ENCODE results near the gene NDUFS5.
"Not testable (repeated sequence)": the region's sequence is repeated elsewhere in the genome, so short reads cannot be mapped to it uniquely, and the experiment has no call there.

NDUFS5 gene

GRCh38 chr1:39063775-39064174 lies 37.6 kb downstream of the NDUFS5 start:
- DNase-seq (ENCODE audit: low spot score in 2 of 2) (no peak), ATAC-seq (ENCODE audit: low read depth) (no peak)
- H3K36me3 Mint-ChIP-seq = peaks cover 6% of the 10 kb centered on the region
- H3K9me3 Mint-ChIP-seq = no peaks in the 10 kb centered on the region
- no peaks in the 10 kb centered on the region for H3K27me3 Mint-ChIP-seq
- H3K4me3 Mint-ChIP-seq = no peak overlapping the region
- no peak overlapping the region for H3K27ac Mint-ChIP-seq
- H3K4me1 Mint-ChIP-seq = peaks cover 4% of the 10 kb centered on the region

GRCh38 chr1:39065542-39065941 lies 39.4 kb downstream of the NDUFS5 start:
- H3K36me3 Mint-ChIP-seq = peaks cover 14% of the 10 kb centered on the region
- DNase-seq (ENCODE audit: low spot score in 2 of 2) (no peak), ATAC-seq (ENCODE audit: low read depth) (no peak)
- H3K27me3 Mint-ChIP-seq = peaks cover 1% of the 10 kb centered on the region
- H3K27ac Mint-ChIP-seq = no peak overlapping the region
- H3K9me3 Mint-ChIP-seq = peaks cover 2% of the 10 kb centered on the region
- H3K4me3 Mint-ChIP-seq = no peak overlapping the region
- H3K4me1 Mint-ChIP-seq = peaks cover 4% of the 10 kb centered on the region

- H3K4me1 Mint-ChIP-seq; ATAC-seq (ENCODE audit: low read depth); H3K27ac Mint-ChIP-seq; H3K27me3 Mint-ChIP-seq; H3K4me3 Mint-ChIP-seq; DNase-seq (ENCODE audit: low spot score in 2 of 2); H3K9me3 Mint-ChIP-seq: not testable (repeated sequence)
- H3K36me3 Mint-ChIP-seq = peaks cover 11% of the 10 kb centered on the region
These were observed 42.1 kb downstream of the NDUFS5 start for GRCh38 chr1:39068227-39068626.

- not testable (repeated sequence) for H3K4me1 Mint-ChIP-seq; H3K9me3 Mint-ChIP-seq; H3K4me3 Mint-ChIP-seq; ATAC-seq (ENCODE audit: low read depth); H3K27ac Mint-ChIP-seq; DNase-seq (ENCODE audit: low spot score in 2 of 2); H3K27me3 Mint-ChIP-seq
- H3K36me3 Mint-ChIP-seq = peaks cover 11% of the 10 kb centered on the region
These were observed 45.4 kb downstream of the NDUFS5 start for GRCh38 chr1:39071557-39071956.

- H3K27ac Mint-ChIP-seq = no peak overlapping the region
- DNase-seq (ENCODE audit: low spot score in 2 of 2) = no peak
- peaks cover 5% of the 10 kb centered on the region for H3K4me1 Mint-ChIP-seq
These were observed 50.1 kb downstream of the NDUFS5 start for GRCh38 chr1:39076127-39076798.

GRCh38 chr1:39076799-39077148 lies 50.6 kb downstream of the NDUFS5 start:
- H3K27ac Mint-ChIP-seq = no peak overlapping the region
- no peak for DNase-seq (ENCODE audit: low spot score in 2 of 2)
- no peak for ATAC-seq (ENCODE audit: low read depth)
- no peak overlapping the region for H3K4me3 Mint-ChIP-seq
- H3K36me3 Mint-ChIP-seq = peaks cover 2% of the 10 kb centered on the region
- no peaks in the 10 kb centered on the region for H3K9me3 Mint-ChIP-seq
- peaks cover 9% of the 10 kb centered on the region for H3K27me3 Mint-ChIP-seq
- peaks cover 5% of the 10 kb centered on the region for H3K4me1 Mint-ChIP-seq

More at GRCh38 chr1:39076127-39076798, 50.1 kb downstream of the NDUFS5 start:
- no peaks in the 10 kb centered on the region for H3K9me3 Mint-ChIP-seq
- no peak for ATAC-seq (ENCODE audit: low read depth)
- peaks cover 3% of the 10 kb centered on the region for H3K36me3 Mint-ChIP-seq
- H3K27me3 Mint-ChIP-seq = peaks cover 9% of the 10 kb centered on the region
- no peak overlapping the region for H3K4me3 Mint-ChIP-seq

- H3K27me3 Mint-ChIP-seq = peaks cover 15% of the 10 kb centered on the region
These were observed 54.2 kb downstream of the NDUFS5 start for GRCh38 chr1:39080269-39080826.

GRCh38 chr1:39080831-39081270 lies 54.7 kb downstream of the NDUFS5 start:
- Mint-ChIP-seq H3K9me3 (no peaks in the 10 kb centered on the region), H3K27me3 (peaks cover 15% of the 10 kb centered on the region), H3K4me3 (peak overlapping the region; percentile 85), H3K27ac (no peak overlapping the region), H3K4me1 (peaks cover 5% of the 10 kb centered on the region), H3K36me3 (peaks cover 2% of the 10 kb centered on the region)
- DNase-seq (ENCODE audit: low spot score in 2 of 2) (no peak), ATAC-seq (ENCODE audit: low read depth) (peak; percentile 5)

More at GRCh38 chr1:39080269-39080826, 54.2 kb downstream of the NDUFS5 start:
- peak overlapping the region; percentile 85 for H3K4me3 Mint-ChIP-seq
- H3K27ac Mint-ChIP-seq = no peak overlapping the region
- ATAC-seq (ENCODE audit: low read depth) (no peak), DNase-seq (ENCODE audit: low spot score in 2 of 2) (no peak)
- H3K36me3 Mint-ChIP-seq = peaks cover 2% of the 10 kb centered on the region
- H3K4me1 Mint-ChIP-seq = peaks cover 5% of the 10 kb centered on the region
- H3K9me3 Mint-ChIP-seq = no peaks in the 10 kb centered on the region

- Mint-ChIP-seq H3K27ac (no peak overlapping the region), H3K36me3 (peaks cover 2% of the 10 kb centered on the region), H3K9me3 (no peaks in the 10 kb centered on the region), H3K4me3 (no peak overlapping the region), H3K27me3 (peaks cover 15% of the 10 kb centered on the region), H3K4me1 (peaks cover 6% of the 10 kb centered on the region)
- DNase-seq (ENCODE audit: low spot score in 2 of 2) (peak; percentile 28 to 37), ATAC-seq (ENCODE audit: low read depth) (peak; percentile 80)
These were observed 55.3 kb downstream of the NDUFS5 start for GRCh38 chr1:39081271-39082009.

GRCh38 chr1:39082010-39082799 lies 56.1 kb downstream of the NDUFS5 start:
- Mint-ChIP-seq H3K4me3 (peak overlapping the region; percentile 71), H3K36me3 (peaks cover 2% of the 10 kb centered on the region), H3K9me3 (no peaks in the 10 kb centered on the region), H3K27ac (no peak overlapping the region), H3K4me1 (peaks cover 9% of the 10 kb centered on the region), H3K27me3 (peaks cover 15% of the 10 kb centered on the region)
- ATAC-seq (ENCODE audit: low read depth) (no peak), DNase-seq (ENCODE audit: low spot score in 2 of 2) (no peak)

GRCh38 chr1:39082811-39083576 lies 56.8 kb downstream of the NDUFS5 start:
- H3K27ac Mint-ChIP-seq = no peak overlapping the region
- H3K9me3 Mint-ChIP-seq = no peaks in the 10 kb centered on the region
- no peak for DNase-seq (ENCODE audit: low spot score in 2 of 2)
- H3K27me3 Mint-ChIP-seq = peaks cover 15% of the 10 kb centered on the region
- peaks cover 12% of the 10 kb centered on the region for H3K4me1 Mint-ChIP-seq
- no peak for ATAC-seq (ENCODE audit: low read depth)
- H3K4me3 Mint-ChIP-seq = peak overlapping the region; percentile 71
- peaks cover 2% of the 10 kb centered on the region for H3K36me3 Mint-ChIP-seq

GRCh38 chr1:39084191-39084590 lies 58.0 kb downstream of the NDUFS5 start:
- Mint-ChIP-seq H3K4me3 (no peak overlapping the region), H3K27me3 (peaks cover 15% of the 10 kb centered on the region), H3K9me3 (no peaks in the 10 kb centered on the region), H3K27ac (no peak overlapping the region), H3K4me1 (peaks cover 15% of the 10 kb centered on the region), H3K36me3 (peaks cover 2% of the 10 kb centered on the region)
- no peak for ATAC-seq (ENCODE audit: low read depth)
- no peak for DNase-seq (ENCODE audit: low spot score in 2 of 2)

Data from memory B cell (primary cell).